ENCODE measurements around the gene GALNT6. TPM values are rescaled to one million over a fixed set of nuclear protein-coding genes. Genes with fewer than 3 reads are reported as not detected.

Gene GALNT6
- total and polyA plus RNA-seq, 9 of the 15 experiments (the other 6 are each of a cell fraction or from before 2014, with no cell fraction given): 1.5 to 8.6 (median 5.1) TPM

DNA sequence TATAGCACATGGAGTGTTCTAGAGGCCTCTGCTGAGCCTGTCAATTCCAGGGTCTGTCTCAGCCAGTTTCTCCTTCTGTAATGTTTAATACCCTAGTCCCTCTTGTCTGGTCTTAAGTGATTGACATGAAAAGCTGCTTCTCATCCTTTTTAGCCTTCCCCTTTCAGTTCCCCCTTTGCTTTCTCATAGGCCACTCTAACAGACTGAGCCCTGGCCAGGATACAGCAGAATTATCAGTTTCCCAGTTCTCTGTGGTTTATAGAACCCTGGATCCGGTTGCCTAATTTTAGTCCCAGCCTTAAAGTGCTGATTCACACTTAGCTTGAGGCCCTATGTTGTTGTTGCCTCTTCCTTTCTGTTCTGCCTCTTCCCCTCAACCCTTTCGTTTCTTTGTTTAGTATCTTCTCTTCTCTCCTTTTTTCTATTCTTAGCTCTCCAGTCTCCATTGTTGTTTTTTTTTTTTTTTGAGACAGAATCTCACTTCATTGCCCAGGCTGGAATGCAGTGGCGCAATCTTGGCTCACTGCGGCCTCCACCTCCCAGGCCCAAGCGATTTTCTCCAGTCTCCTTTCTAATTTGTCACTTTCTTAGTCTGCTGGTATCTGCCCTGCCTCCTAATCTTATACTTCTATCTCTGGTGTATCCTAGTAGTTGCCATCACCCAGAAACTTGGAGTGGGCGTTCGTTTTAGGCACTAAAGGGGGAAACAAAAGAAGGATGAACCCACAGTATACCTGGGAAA lies 64.3 kb downstream of the GALNT6 start (continued):
- TF ChIP-seq IFI16 (CRISPR knock-in tag; IDR thresholded peaks at IDR 0.05) (no peak), HDAC6 (IDR thresholded peaks at IDR 0.05; ENCODE audit: low read depth, low read length) (no peak), HDAC1 (IDR thresholded peaks at IDR 0.05) (peak in 1 of 2 experiments; percentile 59; a peak in 2 of 4 replicates), CREB3L1 (IDR thresholded peaks at IDR 0.05; ENCODE audit: borderline replicate concordance, low read depth) (no peak), NEUROD1 (IDR thresholded peaks at IDR 0.05; ENCODE audit: borderline replicate concordance, low read depth, low read length, partially characterized antibody) (peak; percentile 55), TOE1 (IDR thresholded peaks at IDR 0.05; ENCODE audit: borderline replicate concordance) (no peak), TOE1 (CRISPR knock-in tag; IDR thresholded peaks at IDR 0.05; ENCODE audit: borderline replicate concordance, low read depth) (no peak), NR2F6 (CRISPR knock-in tag; IDR thresholded peaks at IDR 0.05) (no peak), ZNF3 (CRISPR knock-in tag; IDR thresholded peaks at IDR 0.05) (no peak), KLF6 (CRISPR knock-in tag; IDR thresholded peaks at IDR 0.05; ENCODE audit: borderline replicate concordance) (no peak), PHB2 (IDR thresholded peaks at IDR 0.05; ENCODE audit: low read depth) (peak; percentile 26; the same call in 1 of the 2 replicates), STAT5B (CRISPR knock-in tag; IDR thresholded peaks at IDR 0.05) (no peak), ZSCAN32 (CRISPR knock-in tag; IDR thresholded peaks at IDR 0.05) (no peak), BRF1 (IDR thresholded peaks at IDR 0.05; ENCODE audit: borderline replicate concordance, extremely low read depth, insufficient read length) (no peak), ZNF175 (CRISPR knock-in tag; IDR thresholded peaks at IDR 0.05; ENCODE audit: low read depth) (peak; percentile 76), MYC (IDR thresholded peaks at IDR 0.05; ENCODE audit: low read depth, low read length) (no peak), MYC (CRISPR knock-in tag; IDR thresholded peaks at IDR 0.05; ENCODE audit: borderline replicate concordance, low read depth) (no peak), KAT7 (CRISPR knock-in tag; IDR thresholded peaks at IDR 0.05; ENCODE audit: borderline replicate concordance) (no peak), ZNF41 (CRISPR knock-in tag; conservative IDR thresholded peaks at IDR 0.05) (no peak)
- TF ChIP-seq, protein P1, sequence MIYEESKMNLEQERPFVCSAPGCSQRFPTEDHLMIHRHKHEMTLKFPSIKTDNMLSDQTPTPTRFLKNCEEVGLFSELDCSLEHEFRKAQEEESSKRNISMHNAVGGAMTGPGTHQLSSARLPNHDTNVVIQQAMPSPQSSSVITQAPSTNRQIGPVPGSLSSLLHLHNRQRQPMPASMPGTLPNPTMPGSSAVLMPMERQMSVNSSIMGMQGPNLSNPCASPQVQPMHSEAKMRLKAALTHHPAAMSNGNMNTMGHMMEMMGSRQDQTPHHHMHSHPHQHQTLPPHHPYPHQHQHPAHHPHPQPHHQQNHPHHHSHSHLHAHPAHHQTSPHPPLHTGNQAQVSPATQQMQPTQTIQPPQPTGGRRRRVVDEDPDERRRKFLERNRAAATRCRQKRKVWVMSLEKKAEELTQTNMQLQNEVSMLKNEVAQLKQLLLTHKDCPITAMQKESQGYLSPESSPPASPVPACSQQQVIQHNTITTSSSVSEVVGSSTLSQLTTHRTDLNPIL (CRISPR knock-in tag; IDR thresholded peaks at IDR 0.05): no peak
- TF ChIP-seq, protein P2, sequence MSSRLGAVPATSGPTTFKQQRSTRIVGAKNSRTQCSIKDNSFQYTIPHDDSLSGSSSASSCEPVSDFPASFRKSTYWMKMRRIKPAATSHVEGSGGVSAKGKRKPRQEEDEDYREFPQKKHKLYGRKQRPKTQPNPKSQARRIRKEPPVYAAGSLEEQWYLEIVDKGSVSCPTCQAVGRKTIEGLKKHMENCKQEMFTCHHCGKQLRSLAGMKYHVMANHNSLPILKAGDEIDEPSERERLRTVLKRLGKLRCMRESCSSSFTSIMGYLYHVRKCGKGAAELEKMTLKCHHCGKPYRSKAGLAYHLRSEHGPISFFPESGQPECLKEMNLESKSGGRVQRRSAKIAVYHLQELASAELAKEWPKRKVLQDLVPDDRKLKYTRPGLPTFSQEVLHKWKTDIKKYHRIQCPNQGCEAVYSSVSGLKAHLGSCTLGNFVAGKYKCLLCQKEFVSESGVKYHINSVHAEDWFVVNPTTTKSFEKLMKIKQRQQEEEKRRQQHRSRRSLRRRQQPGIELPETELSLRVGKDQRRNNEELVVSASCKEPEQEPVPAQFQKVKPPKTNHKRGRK (tag; IDR thresholded peaks at IDR 0.05): no peak
- TF ChIP-seq, protein P3, sequence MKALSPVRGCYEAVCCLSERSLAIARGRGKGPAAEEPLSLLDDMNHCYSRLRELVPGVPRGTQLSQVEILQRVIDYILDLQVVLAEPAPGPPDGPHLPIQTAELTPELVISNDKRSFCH (CRISPR knock-in tag; IDR thresholded peaks at IDR 0.05): no peak
- TF ChIP-seq, protein P3 (tag; IDR thresholded peaks at IDR 0.05): no peak
